PFSK-1 (cell line): ENCODE results near the gene TNKS2.

ENCODE experiments used
- FOXP2 ChIP-seq: optimal IDR thresholded peaks from 2 replicates; pipeline ENCODE3; 2011; ENCODE audit warnings: borderline replicate concordance, control low read depth, inconsistent platforms; ENCODE audit not compliant: insufficient read depth; ENCODE audit errors: extremely low read length, extremely low read depth
- POLR2AphosphoS5 ChIP-seq: IDR thresholded peaks from 2 replicates; pipeline ENCODE4 v1.6.1; 2012; ENCODE audit warnings: low read depth, mild to moderate bottlenecking, control low read depth, low read length, moderate library complexity
- REST ChIP-seq, 2 experiments: IDR thresholded peaks; 2 replicates each; pipeline versions ENCODE4 v1.6.1 to v1.8.0; 2011 to 2012; ENCODE audit warnings: low read depth in 2 of 2, low read length in 2 of 2, control low read depth in 1 of 2, inconsistent platforms in 1 of 2, mild to moderate bottlenecking in 1 of 2, moderate library complexity in 1 of 2; ENCODE audit not compliant: insufficient read depth in 1 of 2
- TAF1 ChIP-seq: IDR thresholded peaks from 2 replicates; pipeline ENCODE4 v1.6.1; 2012; ENCODE audit warnings: low read length, control low read depth, borderline replicate concordance; ENCODE audit not compliant: insufficient read depth

DNA sequence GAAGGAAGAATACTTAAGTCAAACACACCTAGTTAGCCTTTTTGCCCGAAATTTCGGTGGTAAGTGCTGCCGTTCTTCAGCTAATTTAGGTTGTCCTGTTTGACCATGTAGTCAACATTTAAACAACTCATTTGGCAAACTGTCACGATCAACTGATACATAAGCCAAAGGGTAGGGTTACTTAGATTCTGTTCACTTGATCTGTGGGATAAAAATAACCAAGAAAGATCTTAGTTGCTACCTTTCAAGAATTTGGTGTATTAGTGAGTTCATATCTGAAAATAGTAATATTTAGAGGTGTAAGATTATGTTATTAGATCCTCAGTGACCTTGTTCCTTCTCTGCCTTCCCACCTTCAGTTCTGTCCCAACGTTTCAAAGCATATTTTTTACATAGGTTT is 2.0 kb downstream of the TNKS2 start:
- TF ChIP-seq POLR2AphosphoS5 (no peak), REST (IDR thresholded peaks at IDR 0.05; ENCODE audit: insufficient read depth in 1 of 2, low read depth in 2 of 2, low read length in 2 of 2) (no peak), TAF1 (no peak), FOXP2 (no peak)
